WTC11 (cell line): Measurements from ENCODE around the gene CX3CR1.

Experiments used
- CREB1 ChIP-seq: sonication (generic); formaldehyde crosslinking; IDR thresholded peaks from 2 replicates; pipeline ENCODE4 v1.8.0; 2023; ENCODE audit warnings: mild to moderate bottlenecking, missing genetic modification reagents
- ETV6 ChIP-seq: sonication (generic); formaldehyde crosslinking; IDR thresholded peaks from 2 replicates; pipeline ENCODE4 v1.8.1; 2022; ENCODE audit warnings: mild to moderate bottlenecking, missing genetic modification reagents
- GABPB1 ChIP-seq: sonication (generic); formaldehyde crosslinking; IDR thresholded peaks from 2 replicates; pipeline ENCODE4 v1.8.1; 2023; ENCODE audit warnings: mild to moderate bottlenecking, missing genetic modification reagents
- JUN ChIP-seq: sonication (generic); formaldehyde crosslinking; IDR thresholded peaks from 2 replicates; pipeline ENCODE4 v1.8.0; 2023; ENCODE audit warnings: mild to moderate bottlenecking, missing genetic modification reagents
- RELA ChIP-seq: sonication (generic); formaldehyde crosslinking; IDR thresholded peaks from 2 replicates; pipeline ENCODE4 v1.8.1; 2022; ENCODE audit warnings: missing genetic modification reagents, mild to moderate bottlenecking, borderline replicate concordance
- SOX15 ChIP-seq: fragments of 250-450 bp; sonication (Bioruptor Pico); IDR thresholded peaks from 2 replicates; pipeline ENCODE4 v1.9.0; 2021; ENCODE audit warnings: mild to moderate bottlenecking
- SP1 ChIP-seq: sonication (generic); formaldehyde crosslinking; conservative IDR thresholded peaks from 2 replicates; pipeline ENCODE4 v1.8.1; 2022; ENCODE audit warnings: missing genetic modification reagents
- TEAD1 ChIP-seq: sonication (generic); formaldehyde crosslinking; IDR thresholded peaks from 2 replicates; pipeline ENCODE4 v1.8.0; 2022; ENCODE audit warnings: mild to moderate bottlenecking, missing genetic modification reagents
- TF ChIP-seq, protein P1 (sequence below): fragments of 200-600 bp; IDR thresholded peaks from 2 replicates; pipeline ENCODE4 v1.8.0; 2022; ENCODE audit warnings: antibody characterized with exemption
- TF ChIP-seq, protein P2 (sequence below): sonication (generic); formaldehyde crosslinking; conservative IDR thresholded peaks from 2 replicates; pipeline ENCODE4 v1.8.1; 2022; ENCODE audit warnings: mild to moderate bottlenecking, missing genetic modification reagents
- TF ChIP-seq, protein P3 (sequence below): sonication (generic); formaldehyde crosslinking; IDR thresholded peaks from 2 replicates; pipeline ENCODE4 v1.8.0; 2023; ENCODE audit warnings: missing genetic modification reagents, mild to moderate bottlenecking, borderline replicate concordance
- TF ChIP-seq, protein P4 (sequence below): sonication (generic); formaldehyde crosslinking; IDR thresholded peaks from 2 replicates; pipeline ENCODE4 v1.8.1; 2023; ENCODE audit warnings: mild to moderate bottlenecking, missing genetic modification reagents, moderate library complexity
- TF ChIP-seq, protein P5 (sequence below): sonication (generic); formaldehyde crosslinking; IDR thresholded peaks from 2 replicates; pipeline ENCODE4 v1.8.1; 2023; ENCODE audit warnings: mild to moderate bottlenecking, missing genetic modification reagents
- TF ChIP-seq, protein P6 (sequence below): sonication (generic); formaldehyde crosslinking; IDR thresholded peaks from 2 replicates; pipeline ENCODE4 v1.8.0; 2022; ENCODE audit warnings: mild to moderate bottlenecking, missing genetic modification reagents

DNA sequence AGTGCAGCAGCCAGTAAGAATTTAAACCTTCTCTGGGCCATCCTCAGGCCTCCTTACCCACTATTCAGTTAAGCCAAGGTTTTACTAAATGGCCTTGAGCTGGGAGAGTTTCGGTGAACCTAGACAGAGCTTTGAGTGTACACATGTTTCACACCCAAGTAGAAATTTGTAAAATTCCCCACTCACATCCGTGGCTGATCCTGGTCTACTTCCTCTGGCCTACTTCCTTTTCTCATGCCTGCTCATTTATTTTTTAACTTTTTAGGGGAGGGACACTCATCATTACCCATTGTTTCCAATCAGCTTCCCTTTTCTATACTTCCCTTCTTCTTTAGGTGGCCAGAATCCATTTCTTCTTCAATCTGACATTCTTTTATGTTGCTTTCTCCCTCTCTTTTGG is 7.6 kb downstream of the CX3CR1 start:
- TF ChIP-seq ETV6 (CRISPR knock-in tag) (no peak), JUN (CRISPR knock-in tag) (no peak), SOX15 (CRISPR knock-in tag) (no peak), RELA (CRISPR knock-in tag) (no peak), SP1 (CRISPR knock-in tag) (no peak), TEAD1 (CRISPR knock-in tag) (no peak), CREB1 (CRISPR knock-in tag) (no peak), GABPB1 (CRISPR knock-in tag) (no peak)
- TF ChIP-seq, protein P1, sequence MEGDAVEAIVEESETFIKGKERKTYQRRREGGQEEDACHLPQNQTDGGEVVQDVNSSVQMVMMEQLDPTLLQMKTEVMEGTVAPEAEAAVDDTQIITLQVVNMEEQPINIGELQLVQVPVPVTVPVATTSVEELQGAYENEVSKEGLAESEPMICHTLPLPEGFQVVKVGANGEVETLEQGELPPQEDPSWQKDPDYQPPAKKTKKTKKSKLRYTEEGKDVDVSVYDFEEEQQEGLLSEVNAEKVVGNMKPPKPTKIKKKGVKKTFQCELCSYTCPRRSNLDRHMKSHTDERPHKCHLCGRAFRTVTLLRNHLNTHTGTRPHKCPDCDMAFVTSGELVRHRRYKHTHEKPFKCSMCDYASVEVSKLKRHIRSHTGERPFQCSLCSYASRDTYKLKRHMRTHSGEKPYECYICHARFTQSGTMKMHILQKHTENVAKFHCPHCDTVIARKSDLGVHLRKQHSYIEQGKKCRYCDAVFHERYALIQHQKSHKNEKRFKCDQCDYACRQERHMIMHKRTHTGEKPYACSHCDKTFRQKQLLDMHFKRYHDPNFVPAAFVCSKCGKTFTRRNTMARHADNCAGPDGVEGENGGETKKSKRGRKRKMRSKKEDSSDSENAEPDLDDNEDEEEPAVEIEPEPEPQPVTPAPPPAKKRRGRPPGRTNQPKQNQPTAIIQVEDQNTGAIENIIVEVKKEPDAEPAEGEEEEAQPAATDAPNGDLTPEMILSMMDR = no peak
- TF ChIP-seq, protein P2, sequence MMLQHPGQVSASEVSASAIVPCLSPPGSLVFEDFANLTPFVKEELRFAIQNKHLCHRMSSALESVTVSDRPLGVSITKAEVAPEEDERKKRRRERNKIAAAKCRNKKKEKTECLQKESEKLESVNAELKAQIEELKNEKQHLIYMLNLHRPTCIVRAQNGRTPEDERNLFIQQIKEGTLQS (CRISPR knock-in tag) = no peak
- TF ChIP-seq, protein P3, sequence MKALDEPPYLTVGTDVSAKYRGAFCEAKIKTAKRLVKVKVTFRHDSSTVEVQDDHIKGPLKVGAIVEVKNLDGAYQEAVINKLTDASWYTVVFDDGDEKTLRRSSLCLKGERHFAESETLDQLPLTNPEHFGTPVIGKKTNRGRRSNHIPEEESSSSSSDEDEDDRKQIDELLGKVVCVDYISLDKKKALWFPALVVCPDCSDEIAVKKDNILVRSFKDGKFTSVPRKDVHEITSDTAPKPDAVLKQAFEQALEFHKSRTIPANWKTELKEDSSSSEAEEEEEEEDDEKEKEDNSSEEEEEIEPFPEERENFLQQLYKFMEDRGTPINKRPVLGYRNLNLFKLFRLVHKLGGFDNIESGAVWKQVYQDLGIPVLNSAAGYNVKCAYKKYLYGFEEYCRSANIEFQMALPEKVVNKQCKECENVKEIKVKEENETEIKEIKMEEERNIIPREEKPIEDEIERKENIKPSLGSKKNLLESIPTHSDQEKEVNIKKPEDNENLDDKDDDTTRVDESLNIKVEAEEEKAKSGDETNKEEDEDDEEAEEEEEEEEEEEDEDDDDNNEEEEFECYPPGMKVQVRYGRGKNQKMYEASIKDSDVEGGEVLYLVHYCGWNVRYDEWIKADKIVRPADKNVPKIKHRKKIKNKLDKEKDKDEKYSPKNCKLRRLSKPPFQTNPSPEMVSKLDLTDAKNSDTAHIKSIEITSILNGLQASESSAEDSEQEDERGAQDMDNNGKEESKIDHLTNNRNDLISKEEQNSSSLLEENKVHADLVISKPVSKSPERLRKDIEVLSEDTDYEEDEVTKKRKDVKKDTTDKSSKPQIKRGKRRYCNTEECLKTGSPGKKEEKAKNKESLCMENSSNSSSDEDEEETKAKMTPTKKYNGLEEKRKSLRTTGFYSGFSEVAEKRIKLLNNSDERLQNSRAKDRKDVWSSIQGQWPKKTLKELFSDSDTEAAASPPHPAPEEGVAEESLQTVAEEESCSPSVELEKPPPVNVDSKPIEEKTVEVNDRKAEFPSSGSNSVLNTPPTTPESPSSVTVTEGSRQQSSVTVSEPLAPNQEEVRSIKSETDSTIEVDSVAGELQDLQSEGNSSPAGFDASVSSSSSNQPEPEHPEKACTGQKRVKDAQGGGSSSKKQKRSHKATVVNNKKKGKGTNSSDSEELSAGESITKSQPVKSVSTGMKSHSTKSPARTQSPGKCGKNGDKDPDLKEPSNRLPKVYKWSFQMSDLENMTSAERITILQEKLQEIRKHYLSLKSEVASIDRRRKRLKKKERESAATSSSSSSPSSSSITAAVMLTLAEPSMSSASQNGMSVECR (CRISPR knock-in tag) = no peak
- TF ChIP-seq, protein P4, sequence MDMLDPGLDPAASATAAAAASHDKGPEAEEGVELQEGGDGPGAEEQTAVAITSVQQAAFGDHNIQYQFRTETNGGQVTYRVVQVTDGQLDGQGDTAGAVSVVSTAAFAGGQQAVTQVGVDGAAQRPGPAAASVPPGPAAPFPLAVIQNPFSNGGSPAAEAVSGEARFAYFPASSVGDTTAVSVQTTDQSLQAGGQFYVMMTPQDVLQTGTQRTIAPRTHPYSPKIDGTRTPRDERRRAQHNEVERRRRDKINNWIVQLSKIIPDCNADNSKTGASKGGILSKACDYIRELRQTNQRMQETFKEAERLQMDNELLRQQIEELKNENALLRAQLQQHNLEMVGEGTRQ (CRISPR knock-in tag) = no peak
- TF ChIP-seq, protein P5, sequence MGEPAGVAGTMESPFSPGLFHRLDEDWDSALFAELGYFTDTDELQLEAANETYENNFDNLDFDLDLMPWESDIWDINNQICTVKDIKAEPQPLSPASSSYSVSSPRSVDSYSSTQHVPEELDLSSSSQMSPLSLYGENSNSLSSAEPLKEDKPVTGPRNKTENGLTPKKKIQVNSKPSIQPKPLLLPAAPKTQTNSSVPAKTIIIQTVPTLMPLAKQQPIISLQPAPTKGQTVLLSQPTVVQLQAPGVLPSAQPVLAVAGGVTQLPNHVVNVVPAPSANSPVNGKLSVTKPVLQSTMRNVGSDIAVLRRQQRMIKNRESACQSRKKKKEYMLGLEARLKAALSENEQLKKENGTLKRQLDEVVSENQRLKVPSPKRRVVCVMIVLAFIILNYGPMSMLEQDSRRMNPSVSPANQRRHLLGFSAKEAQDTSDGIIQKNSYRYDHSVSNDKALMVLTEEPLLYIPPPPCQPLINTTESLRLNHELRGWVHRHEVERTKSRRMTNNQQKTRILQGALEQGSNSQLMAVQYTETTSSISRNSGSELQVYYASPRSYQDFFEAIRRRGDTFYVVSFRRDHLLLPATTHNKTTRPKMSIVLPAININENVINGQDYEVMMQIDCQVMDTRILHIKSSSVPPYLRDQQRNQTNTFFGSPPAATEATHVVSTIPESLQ (CRISPR knock-in tag) = no peak
- TF ChIP-seq, protein P6, sequence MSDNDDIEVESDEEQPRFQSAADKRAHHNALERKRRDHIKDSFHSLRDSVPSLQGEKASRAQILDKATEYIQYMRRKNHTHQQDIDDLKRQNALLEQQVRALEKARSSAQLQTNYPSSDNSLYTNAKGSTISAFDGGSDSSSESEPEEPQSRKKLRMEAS = no peak
